ENCODE data around the gene DCAF15.

- no peak for TF ChIP-seq CTCF (IDR thresholded peaks at IDR 0.05)
- no peak for TF ChIP-seq POLR2A (IDR thresholded peaks at IDR 0.05)
Observed at GRCh38 chr19:13926715-13927114, 25.6 kb upstream of the DCAF15 start.
